Glutamatergic neuron (in vitro differentiated cells): ENCODE results near the gene ELL2. TPM values are rescaled to one million over a fixed set of nuclear protein-coding genes. Genes with fewer than 3 reads are reported as not detected.

ENCODE experiments used
- DNase-seq: peaks from one replicate; pipeline ENCODE4 v3.0.0; 2022
- H3K27ac Mint-ChIP-seq: one replicate; pipeline ENCODE4 v1.8.0; 2020; ENCODE audit warnings: mild to moderate bottlenecking, mixed read lengths, inconsistent platforms; ENCODE audit not compliant: unreplicated experiment
- H3K27me3 Mint-ChIP-seq: one replicate; pipeline ENCODE4 v1.8.0; 2020; ENCODE audit warnings: mild to moderate bottlenecking, moderate library complexity, mixed read lengths, inconsistent platforms; ENCODE audit not compliant: unreplicated experiment
- H3K36me3 Mint-ChIP-seq: one replicate; pipeline ENCODE4 v1.8.0; 2020; ENCODE audit warnings: mild to moderate bottlenecking, mixed read lengths, inconsistent platforms; ENCODE audit not compliant: unreplicated experiment
- H3K4me1 Mint-ChIP-seq: one replicate; pipeline ENCODE4 v1.8.0; 2020; ENCODE audit warnings: mild to moderate bottlenecking, low read depth, mixed read lengths, inconsistent platforms; ENCODE audit not compliant: unreplicated experiment
- H3K4me3 Mint-ChIP-seq: one replicate; pipeline ENCODE4 v1.8.0; 2020; ENCODE audit warnings: mild to moderate bottlenecking, mixed read lengths, inconsistent platforms; ENCODE audit not compliant: unreplicated experiment
- H3K9me3 Mint-ChIP-seq: one replicate; pipeline ENCODE4 v1.8.0; 2020; ENCODE audit warnings: mild to moderate bottlenecking, moderate library complexity, mixed read lengths, inconsistent platforms; ENCODE audit not compliant: unreplicated experiment
- CTCF ChIP-seq: fragments of 200-600 bp; sonication (generic); IDR thresholded peaks from one replicate; pipeline ENCODE4 v1.5.0; 2021; ENCODE audit not compliant: partially characterized antibody, unreplicated experiment
- total RNA-seq: library from RNA; stranded (reverse); fragmentation: NEBNext Ultra II Directional; extraction: Animal tissue kit (Norgen Biotek cat#: 25700); gene quantifications from one replicate; pipeline ENCODE4 v1.2.1, GENCODE V29; 2021; ENCODE audit not compliant: unreplicated experiment

ELL2 gene
- total RNA-seq, 1 donor from 2014 or later: 97.0 TPM

GRCh38 chr5:95835682-95836385, 125.8 kb downstream of the ELL2 start:
- H3K4me3 Mint-ChIP-seq: no peak overlapping the region
- H3K27me3 Mint-ChIP-seq: peaks cover 3% of the 10 kb centered on the region
- no peak for TF ChIP-seq CTCF
- peaks cover under 1% of the 10 kb centered on the region for H3K9me3 Mint-ChIP-seq
- no peak overlapping the region for H3K27ac Mint-ChIP-seq
- H3K36me3 Mint-ChIP-seq: peaks cover 7% of the 10 kb centered on the region
- H3K4me1 Mint-ChIP-seq: peaks cover 2% of the 10 kb centered on the region
- no peak for DNase-seq

Other genes starting within 250 kb of the ELL2 start
- gene RHOBTB3, start 230.5 kb downstream of the ELL2 start, total RNA-seq: 39.0 TPM
- 79.6 TPM for gene GLRX, start 139.1 kb downstream of the ELL2 start, total RNA-seq